K562 (cell line): ENCODE measurements around the gene NABP2. TPM values are rescaled to one million over a fixed set of nuclear protein-coding genes. Genes with fewer than 3 reads are reported as not detected.

Source experiments
- ATAC-seq: fragments of 200-7000 bp; cut with Tn5 transposase; 3 replicates; pipeline ENCODE4 v1.9.1; 2020; ENCODE audit warnings: moderate library complexity
- BruUV-seq: library from RNA; stranded (reverse); fragments of 400-500 nt; replicated peaks from 2 replicates; lab custom pipeline; 2021; lab: Mats Ljungman, UMichigan
- CTCF ChIA-PET: fragments of 300-600 bp; formaldehyde crosslinking; extraction: SDS; loops from one replicate; lab custom pipeline; 2021; ENCODE audit warnings: low intra/inter-chr PET ratio; lab: Yijun Ruan, JAX
- POLR2A ChIA-PET: fragments of 300-600, 350-650 bp; sonication (Branson Sonifier 250); formaldehyde crosslinking; extraction: SDS; loops from one replicate; lab custom pipeline; 2021; ENCODE audit warnings: antibody characterized with exemption, inconsistent platforms; lab: Yijun Ruan, JAX
- DNase-seq, 4 experiments: peaks; one replicate each; pipeline versions ENCODE4 v3.0.0 to v3.0.0-alpha.2; 2011 to 2018; ENCODE audit warnings: low spot score in 3 of 4, mixed read lengths in 3 of 4; ENCODE audit errors: extremely low read depth in 1 of 4
- FAIRE-seq: peaks from 2 replicates; lab custom pipeline; 2011; peaks lifted over from hg19 to GRCh38; lab: Jason Lieb, UNC
- H2AFZ ChIP-seq: 2 replicates; pipeline ENCODE4 v1.6.0; 2011; ENCODE audit warnings: low read depth, low read length, control low read depth, inconsistent platforms
- H3K27ac ChIP-seq: fragments of 200-600 bp; 3 replicates; pipeline ENCODE4 v1.8.0; 2011; ENCODE audit warnings: low read depth, mild to moderate bottlenecking, control low read depth, inconsistent platforms, low read length, moderate library complexity, mixed read lengths; ENCODE audit errors: extremely low read depth
- H3K27me3 ChIP-seq, 2 experiments: fragments of 300-600 bp in 1 of 2; 2 replicates in 1 of 2; 3 replicates in 1 of 2; pipeline versions ENCODE4 v1.6.0 to v1.8.0; 2011; ENCODE audit warnings: inconsistent platforms in 2 of 2, low read length in 2 of 2, mild to moderate bottlenecking in 1 of 2, mixed read lengths in 1 of 2, moderate library complexity in 1 of 2; ENCODE audit not compliant: control insufficient read depth in 2 of 2, insufficient read depth in 2 of 2
- H3K36me3 ChIP-seq: fragments of 300-600 bp; 3 replicates; pipeline ENCODE4 v1.8.0; 2011; ENCODE audit warnings: mild to moderate bottlenecking, low read length, inconsistent platforms; ENCODE audit not compliant: control insufficient read depth, insufficient read depth
- H3K4me1 ChIP-seq, 2 experiments: fragments of 200-600 bp in 1 of 2; replicated peaks in 1 of 2; 2 replicates in 1 of 2; 3 replicates in 1 of 2; pipeline versions ENCODE4 v1.5.1 to v1.8.0; 2011; ENCODE audit warnings: inconsistent platforms in 2 of 2, low read length in 2 of 2, mild to moderate bottlenecking in 1 of 2, mixed read lengths in 1 of 2, moderate library complexity in 1 of 2; ENCODE audit not compliant: control insufficient read depth in 2 of 2, insufficient read depth in 2 of 2
- H3K4me2 ChIP-seq: 2 replicates; pipeline ENCODE4 v1.6.1; 2011; ENCODE audit warnings: low read length, control low read depth, inconsistent platforms, mixed read lengths; ENCODE audit not compliant: insufficient read depth
- H3K4me3 ChIP-seq: fragments of 200-600 bp; sonication (generic), shearing (Covaris generic); 2 replicates; pipeline ENCODE4 v1.5.1; 2016; ENCODE audit warnings: control low read depth, inconsistent platforms
- H3K79me2 ChIP-seq: fragments of 200-600 bp; 3 replicates; pipeline ENCODE4 v1.8.0; 2011; ENCODE audit warnings: low read length, inconsistent platforms; ENCODE audit not compliant: control insufficient read depth, insufficient read depth
- H3K9ac ChIP-seq, 2 experiments: 2 replicates each; pipeline versions ENCODE4 v1.6.0 to v1.6.1; 2011; ENCODE audit warnings: low read depth in 2 of 2, low read length in 2 of 2, control low read depth in 1 of 2, inconsistent platforms in 1 of 2, mild to moderate bottlenecking in 1 of 2, mixed read lengths in 1 of 2; ENCODE audit not compliant: insufficient read depth in 1 of 2
- H3K9me1 ChIP-seq: one replicate; pipeline ENCODE4 v1.6.0; 2011; ENCODE audit warnings: inconsistent platforms, mild to moderate bottlenecking, low read length, moderate library complexity; ENCODE audit not compliant: control insufficient read depth, insufficient read depth
- H3K9me3 ChIP-seq: replicated peaks from 2 replicates; pipeline ENCODE4 v1.5.1; 2011; ENCODE audit warnings: low read depth, low read length, inconsistent platforms; ENCODE audit not compliant: control insufficient read depth, insufficient read depth
- H4K20me1 ChIP-seq: replicated peaks from 2 replicates; pipeline ENCODE4 v1.6.1; 2011; ENCODE audit warnings: low read length, inconsistent platforms, mixed read lengths; ENCODE audit not compliant: control insufficient read depth, insufficient read depth
- KLF10 ChIP-seq: fragments of 250-450 bp; sonication (Bioruptor Pico); IDR thresholded peaks from 2 replicates; pipeline ENCODE4 v1.6.1; 2021; ENCODE audit warnings: matching md5 sums
- NR2C1 ChIP-seq, 2 experiments: fragments of 450-650 bp; IDR thresholded peaks; 2 replicates each; pipeline ENCODE4 v1.6.1; 2017; ENCODE audit warnings: mild to moderate bottlenecking in 2 of 2, antibody characterized with exemption in 1 of 2, inconsistent platforms in 1 of 2, missing compliant biosample characterization in 1 of 2, missing genetic modification characterization in 1 of 2
- NR2C2 ChIP-seq, 2 experiments: fragments of 200-800 bp in 1 of 2; sonication (Bioruptor generic) in 1 of 2; sonication (generic) in 1 of 2; formaldehyde crosslinking in 1 of 2; IDR thresholded peaks; 2 replicates each; pipeline versions ENCODE4 v1.6.1 to v1.8.0; 2016 to 2022; ENCODE audit warnings: mild to moderate bottlenecking in 1 of 2, missing compliant biosample characterization in 1 of 2, missing genetic modification characterization in 1 of 2, missing genetic modification reagents in 1 of 2
- PHF20 ChIP-seq: fragments of 450-650 bp; IDR thresholded peaks from 2 replicates; pipeline ENCODE4 v1.6.1; 2018; ENCODE audit not compliant: partially characterized antibody
- POLR2G ChIP-seq: fragments of 200-400 bp; formaldehyde crosslinking; IDR thresholded peaks from 2 replicates; pipeline ENCODE4 v1.6.1; 2017; ENCODE audit warnings: low read depth, mild to moderate bottlenecking, antibody characterized with exemption, low read length, moderate library complexity
- RBFOX2 ChIP-seq: fragments of 200-400 bp; formaldehyde crosslinking; IDR thresholded peaks from 2 replicates; pipeline ENCODE4 v1.6.1; 2017; ENCODE audit warnings: low read depth, mild to moderate bottlenecking, low read length, moderate library complexity
- UBTF ChIP-seq, 2 experiments: IDR thresholded peaks; 2 replicates each; pipeline ENCODE4 v1.6.1; 2012; ENCODE audit warnings: improper control_type of control experiment in 2 of 2, low read depth in 2 of 2, low read length in 2 of 2, borderline replicate concordance in 1 of 2
- ZBTB33 ChIP-seq: sonication (generic); formaldehyde crosslinking; IDR thresholded peaks from 2 replicates; pipeline ENCODE4 v1.8.1; 2023; ENCODE audit warnings: mild to moderate bottlenecking, missing genetic modification reagents
- ZNF398 ChIP-seq: fragments of 250-450 bp; sonication (Bioruptor Pico); IDR thresholded peaks from 2 replicates; pipeline ENCODE4 v1.8.0; 2021; ENCODE audit warnings: moderate library complexity, mild to moderate bottlenecking, inconsistent platforms
- ZNF41 ChIP-seq: fragments of 250-450 bp; sonication (Bioruptor Pico); conservative IDR thresholded peaks from 2 replicates; pipeline ENCODE4 v1.4.0; 2020; ENCODE audit warnings: mild to moderate bottlenecking
- WGBS: fragments of 100-300 bp; shearing (Covaris generic); methylation state at CpG from one replicate; pipeline ENCODE4 v1.1.6; 2016; ENCODE audit warnings: low coverage, mixed read lengths; ENCODE audit not compliant: insufficient coverage; ENCODE audit errors: missing lambda C conversion rate; 5-methylcytosine and 5-hydroxymethylcytosine counted together
- in situ Hi-C: fragments of 300-500 bp; cut with MboI; formaldehyde crosslinking; loops from 4 replicates; pipeline ENCODE4 v1.15.0; 2018; ENCODE audit warnings: inconsistent platforms, mixed read lengths
- intact Hi-C: fragments of 100-400 bp; cut with micrococcal nuclease; formaldehyde crosslinking; loops from 2 replicates; pipeline ENCODE4 v1.14.2; 2022
- polyA plus RNA-seq, 8 experiments: library from polyadenylated mRNA; depleted of rRNA in 4 of 8; stranded (reverse) in 5 of 8; unstranded in 3 of 8; fragments of >200 nt; fragmentation: Nextera tagmentation in 2 of 8; fragmentation: Illumina TruSeq in 1 of 8; extraction: Ambion mirVana in 2 of 8; extraction: Trizol in 1 of 8; gene quantifications; 2 replicates each; pipeline versions ENCODE4 v1.2.1 to v1.2.3, GENCODE V29; 2011 to 2014; ENCODE audit warnings: inconsistent platforms in 1 of 8, missing spikeins in 1 of 8
- total RNA-seq, 7 experiments: library from RNA; depleted of rRNA in 6 of 7; stranded (reverse); fragments of >200 nt in 6 of 7; fragmentation: Illumina TruSeq in 2 of 7; extraction: Trizol in 2 of 7; gene quantifications; 2 replicates each; pipeline versions ENCODE4 v1.2.1 to v1.2.3, GENCODE V29; 2011 to 2021; ENCODE audit warnings: low replicate concordance in 1 of 7

NABP2 gene
- total and polyA plus RNA-seq, 9 of the 15 experiments (the other 6 are each of a cell fraction or from before 2014, with no cell fraction given): 11.3 to 60.6 (median 43.5) TPM

GRCh38 chr12:56236985-56237384 is 12.8 kb downstream of the NABP2 start:
- no peak overlapping the region for H2AFZ ChIP-seq
- FAIRE-seq: no peak
- H3K27me3 ChIP-seq: no peaks in the 10 kb centered on the region
- H3K36me3 ChIP-seq: peaks cover 31% of the 10 kb centered on the region; the same call in 1 of the 3 replicates
- WGBS: 48% methylated on average over 4 of the region's 5 CpGs
- TF ChIP-seq UBTF (IDR thresholded peaks at IDR 0.05; ENCODE audit: borderline replicate concordance in 1 of 2, low read depth in 2 of 2, low read length in 2 of 2) (no peak), KLF10 (CRISPR knock-in tag) (no peak), ZNF398 (CRISPR knock-in tag) (no peak), ZNF41 (CRISPR knock-in tag) (no peak), ZBTB33 (CRISPR knock-in tag) (no peak), POLR2G (peak; percentile 2; the same call in 1 of the 2 replicates), RBFOX2 (peak; percentile 9; the same call in 1 of the 2 replicates), NR2C1 (IDR thresholded peaks at IDR 0.05) (no peak), NR2C1 (tag; IDR thresholded peaks at IDR 0.05) (no peak), NR2C2 (CRISPR knock-in tag; IDR thresholded peaks at IDR 0.05) (no peak), NR2C2 (tag; IDR thresholded peaks at IDR 0.05) (no peak), PHF20 (no peak)
- CTCF ChIA-PET: no interaction called here
- intact Hi-C loops: no loop called here
- no peak overlapping the region for H3K9ac ChIP-seq
- no peak for ATAC-seq
- H3K9me1 ChIP-seq: no peaks in the 10 kb centered on the region
- no TSS peak for BruUV-seq
- in situ Hi-C loops: no loop called here
- H3K4me1 ChIP-seq: peaks cover 10 to 23% of the 10 kb centered on the region in 2 experiments; a peak in 4 of 5 replicates
- H3K9me3 ChIP-seq: no peaks in the 10 kb centered on the region
- H3K79me2 ChIP-seq: no peaks in the 10 kb centered on the region
- no peak overlapping the region for H3K4me3 ChIP-seq
- H3K27ac ChIP-seq: no peak overlapping the region
- H3K4me2 ChIP-seq: no peak overlapping the region
- POLR2A ChIA-PET: interaction anchor here (0.6 to 3.2 kb wide), 8 partner anchors 10 to 236 kb away, joined by 3 to 12 read pairs (median 4); no protein-coding TSS in a partner anchor
- no peaks in the 10 kb centered on the region for H4K20me1 ChIP-seq
- no peak for DNase-seq
